Peyer's patch (tissue), 4 donors: ENCODE measurements around the gene ADPRS.

ENCODE experiments used
- POLR2A ChIP-seq, 2 donors: fragments of 450-650 bp; IDR thresholded peaks; one replicate each; pipeline ENCODE4 v1.5.1; 2017; ENCODE audit warnings: antibody characterized with exemption in 2 of 2, mild to moderate bottlenecking in 2 of 2, moderate library complexity in 2 of 2
- TF ChIP-seq, protein P1 (sequence below), 6 experiments: fragments of 450-650 bp in 4 of 6; fragments of 200-600 bp in 2 of 6; sonication (generic) in 1 of 6; IDR thresholded peaks; one replicate each; pipeline ENCODE4 v1.5.1; 2017 to 2019; ENCODE audit warnings: antibody characterized with exemption in 6 of 6, mild to moderate bottlenecking in 3 of 6, moderate library complexity in 1 of 6

GRCh38 chr1:36093226-36093625, 4.5 kb downstream of the ADPRS start:
- TF ChIP-seq, protein P1, sequence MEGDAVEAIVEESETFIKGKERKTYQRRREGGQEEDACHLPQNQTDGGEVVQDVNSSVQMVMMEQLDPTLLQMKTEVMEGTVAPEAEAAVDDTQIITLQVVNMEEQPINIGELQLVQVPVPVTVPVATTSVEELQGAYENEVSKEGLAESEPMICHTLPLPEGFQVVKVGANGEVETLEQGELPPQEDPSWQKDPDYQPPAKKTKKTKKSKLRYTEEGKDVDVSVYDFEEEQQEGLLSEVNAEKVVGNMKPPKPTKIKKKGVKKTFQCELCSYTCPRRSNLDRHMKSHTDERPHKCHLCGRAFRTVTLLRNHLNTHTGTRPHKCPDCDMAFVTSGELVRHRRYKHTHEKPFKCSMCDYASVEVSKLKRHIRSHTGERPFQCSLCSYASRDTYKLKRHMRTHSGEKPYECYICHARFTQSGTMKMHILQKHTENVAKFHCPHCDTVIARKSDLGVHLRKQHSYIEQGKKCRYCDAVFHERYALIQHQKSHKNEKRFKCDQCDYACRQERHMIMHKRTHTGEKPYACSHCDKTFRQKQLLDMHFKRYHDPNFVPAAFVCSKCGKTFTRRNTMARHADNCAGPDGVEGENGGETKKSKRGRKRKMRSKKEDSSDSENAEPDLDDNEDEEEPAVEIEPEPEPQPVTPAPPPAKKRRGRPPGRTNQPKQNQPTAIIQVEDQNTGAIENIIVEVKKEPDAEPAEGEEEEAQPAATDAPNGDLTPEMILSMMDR (IDR thresholded peaks at IDR 0.05) = no peak
- no peak for TF ChIP-seq POLR2A (IDR thresholded peaks at IDR 0.05)
